K562 (cell line): ENCODE results near the gene SCARF1. TPM values are rescaled to one million over a fixed set of nuclear protein-coding genes. Genes with fewer than 3 reads are reported as not detected.

ENCODE experiments used
- BRF1 ChIP-seq: IDR thresholded peaks from 3 replicates; pipeline ENCODE4 v1.6.1; 2011; ENCODE audit warnings: borderline replicate concordance, mild to moderate bottlenecking; ENCODE audit not compliant: insufficient read length; ENCODE audit errors: extremely low read depth
- CC2D1A ChIP-seq: fragments of 450-650 bp; IDR thresholded peaks from 2 replicates; pipeline ENCODE4 v1.6.1; 2017; ENCODE audit warnings: mild to moderate bottlenecking
- ETS2 ChIP-seq: IDR thresholded peaks from 2 replicates; pipeline ENCODE4 v1.6.1; 2016; ENCODE audit warnings: borderline replicate concordance, missing genetic modification characterization, mild to moderate bottlenecking, moderate library complexity, missing compliant biosample characterization; ENCODE audit not compliant: poor library complexity, severe bottlenecking
- FUS ChIP-seq: fragments of 200-400 bp; formaldehyde crosslinking; optimal IDR thresholded peaks from 2 replicates; pipeline ENCODE3; 2017; ENCODE audit warnings: low read depth, low read length
- NR2C1 ChIP-seq, 2 experiments: fragments of 450-650 bp; IDR thresholded peaks; 2 replicates each; pipeline ENCODE4 v1.6.1; 2017; ENCODE audit warnings: mild to moderate bottlenecking in 2 of 2, antibody characterized with exemption in 1 of 2, inconsistent platforms in 1 of 2, missing compliant biosample characterization in 1 of 2, missing genetic modification characterization in 1 of 2
- PHTF2 ChIP-seq: fragments of 250-450 bp; sonication (Bioruptor Pico); IDR thresholded peaks from 2 replicates; pipeline ENCODE4 v1.5.0; 2021; ENCODE audit warnings: mild to moderate bottlenecking
- PRPF4 ChIP-seq: fragments of 200-400 bp; formaldehyde crosslinking; IDR thresholded peaks from one replicate; pipeline ENCODE4 v1.6.1; 2017; ENCODE audit warnings: low read length, low read depth, mild to moderate bottlenecking; ENCODE audit not compliant: insufficient read depth, poor library complexity, severe bottlenecking
- SAFB ChIP-seq: fragments of 200-400 bp; formaldehyde crosslinking; IDR thresholded peaks from 2 replicates; pipeline ENCODE4 v1.6.1; 2017; ENCODE audit warnings: low read depth, low read length, borderline replicate concordance
- SMARCC2 ChIP-seq: fragments of 450-650 bp; IDR thresholded peaks from 2 replicates; pipeline ENCODE4 v1.6.1; 2017; ENCODE audit warnings: antibody characterized with exemption, moderate library complexity, mild to moderate bottlenecking, low read depth
- SRF ChIP-seq, 2 experiments: fragments of 250-450, 450-650 bp in 1 of 2; sonication (Bioruptor Pico) in 1 of 2; sonication (generic) in 1 of 2; formaldehyde crosslinking; IDR thresholded peaks; 2 replicates each; pipeline versions ENCODE4 v1.5.0 to v1.5.1; 2020 to 2022; ENCODE audit warnings: mild to moderate bottlenecking in 1 of 2, missing genetic modification reagents in 1 of 2
- SRSF3 ChIP-seq: fragments of 200-400 bp; formaldehyde crosslinking; IDR thresholded peaks from 2 replicates; pipeline ENCODE4 v1.6.1; 2016; ENCODE audit warnings: mild to moderate bottlenecking, low read length, moderate library complexity; ENCODE audit not compliant: insufficient read depth
- TEAD1 ChIP-seq, 2 experiments: fragments of 450-650 bp in 1 of 2; sonication (generic) in 1 of 2; formaldehyde crosslinking; IDR thresholded peaks; 2 replicates each; pipeline versions ENCODE4 v1.4.0 to v1.8.0; 2020 to 2022; ENCODE audit warnings: mild to moderate bottlenecking in 2 of 2, missing genetic modification reagents in 1 of 2
- XRCC5 ChIP-seq: fragments of 200-400 bp; formaldehyde crosslinking; IDR thresholded peaks from 2 replicates; pipeline ENCODE4 v1.6.1; 2017; ENCODE audit warnings: low read depth, mild to moderate bottlenecking, low read length
- ZNF133 ChIP-seq: fragments of 250-450 bp; sonication (Bioruptor Pico); IDR thresholded peaks from 2 replicates; pipeline ENCODE4 v1.4.0; 2020; ENCODE audit warnings: mild to moderate bottlenecking
- ZNF212 ChIP-seq: fragments of 450-650 bp; formaldehyde crosslinking; IDR thresholded peaks from 2 replicates; pipeline ENCODE4 v1.4.0; 2020; ENCODE audit warnings: mild to moderate bottlenecking
- ZNF347 ChIP-seq: fragments of 450-650 bp; formaldehyde crosslinking; IDR thresholded peaks from 2 replicates; pipeline ENCODE4 v1.4.0; 2020; ENCODE audit warnings: low read depth, mild to moderate bottlenecking, moderate library complexity
- polyA plus RNA-seq, 8 experiments: library from polyadenylated mRNA; depleted of rRNA in 4 of 8; stranded (reverse) in 5 of 8; unstranded in 3 of 8; fragments of >200 nt; fragmentation: Nextera tagmentation in 2 of 8; fragmentation: Illumina TruSeq in 1 of 8; extraction: Ambion mirVana in 2 of 8; extraction: Trizol in 1 of 8; gene quantifications; 2 replicates each; pipeline versions ENCODE4 v1.2.1 to v1.2.3, GENCODE V29; 2011 to 2014; ENCODE audit warnings: inconsistent platforms in 1 of 8, missing spikeins in 1 of 8
- total RNA-seq, 7 experiments: library from RNA; depleted of rRNA in 6 of 7; stranded (reverse); fragments of >200 nt in 6 of 7; fragmentation: Illumina TruSeq in 2 of 7; extraction: Trizol in 2 of 7; gene quantifications; 2 replicates each; pipeline versions ENCODE4 v1.2.1 to v1.2.3, GENCODE V29; 2011 to 2021; ENCODE audit warnings: low replicate concordance in 1 of 7
- TF ChIP-seq, protein P1 (sequence below): fragments of 250-450 bp; sonication (Bioruptor Pico); IDR thresholded peaks from 2 replicates; pipeline ENCODE4 v1.5.1; 2021; ENCODE audit warnings: mild to moderate bottlenecking
- TF ChIP-seq, protein P2 (sequence below): fragments of 250-450 bp; sonication (Bioruptor Pico); IDR thresholded peaks from 2 replicates; pipeline ENCODE4 v1.9.0; 2021; ENCODE audit warnings: mild to moderate bottlenecking
- TF ChIP-seq, protein P3 (sequence below): sonication (generic); formaldehyde crosslinking; IDR thresholded peaks from 2 replicates; pipeline ENCODE4 v1.8.0; 2022; ENCODE audit warnings: missing genetic modification reagents, mild to moderate bottlenecking, borderline replicate concordance

Gene SCARF1
- total and polyA plus RNA-seq, 9 of the 15 experiments (the other 6 are each of a cell fraction or from before 2014, with no cell fraction given): 0.04 to 2.1 (median 0.63) TPM

DNA sequence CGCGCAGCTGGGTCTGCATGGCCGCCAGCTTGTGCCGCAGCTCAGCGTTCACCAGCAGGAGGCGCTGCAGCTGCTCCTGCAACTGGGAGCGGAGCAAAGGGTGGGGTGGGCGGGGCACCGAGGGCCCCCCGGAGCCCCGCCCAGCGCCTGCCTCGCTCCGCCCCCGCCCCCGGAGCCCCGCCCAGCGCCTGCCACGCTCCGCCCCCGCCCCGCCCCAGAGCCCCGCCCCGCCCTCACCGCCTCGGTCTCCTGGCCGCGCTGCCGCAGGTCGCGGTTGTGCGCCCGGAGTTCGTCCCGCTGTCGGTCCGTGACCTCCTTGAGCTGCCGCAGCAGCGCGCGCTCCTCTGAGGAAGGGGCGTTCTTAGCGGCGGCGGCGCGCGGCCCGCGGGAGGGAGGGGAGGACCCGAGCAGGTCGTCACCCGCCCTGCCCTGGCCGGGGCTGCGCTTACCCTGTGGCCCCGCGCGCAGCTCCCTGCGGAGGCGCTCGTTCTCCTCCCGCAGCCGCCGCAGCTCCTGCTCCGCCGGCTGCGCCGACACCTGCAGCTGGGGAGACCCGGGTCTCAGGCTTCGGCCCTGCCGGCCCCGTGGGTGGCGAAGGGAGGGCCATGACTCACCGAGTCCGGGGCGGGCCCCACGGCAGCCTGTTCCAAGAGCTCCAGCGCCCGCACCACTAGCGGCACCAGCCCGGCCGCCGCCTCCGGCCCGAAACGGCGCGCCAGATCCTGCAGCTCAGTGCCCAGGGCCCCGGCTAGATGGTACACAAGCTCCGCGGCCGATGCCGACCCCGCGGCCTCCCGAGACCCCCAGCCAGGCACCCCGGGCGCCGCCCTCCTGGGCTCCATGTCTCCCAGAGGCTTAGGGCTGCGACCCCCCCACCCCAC, 3.7 kb upstream of the SCARF1 start (continued):
- TF ChIP-seq SRF (CRISPR knock-in tag; IDR thresholded peaks at IDR 0.05) (no peak), TEAD1 (CRISPR knock-in tag; IDR thresholded peaks at IDR 0.05) (no peak), SMARCC2 (no peak), PRPF4 (no peak), NR2C1 (IDR thresholded peaks at IDR 0.05) (no peak), NR2C1 (tag; IDR thresholded peaks at IDR 0.05) (no peak), ZNF347 (CRISPR knock-in tag) (no peak), ZNF212 (no peak), BRF1 (no peak), PHTF2 (CRISPR knock-in tag) (no peak), SRSF3 (no peak), FUS (peak; percentile 83), ETS2 (tag) (no peak), CC2D1A (no peak), XRCC5 (peak; percentile 67; the same call in 1 of the 2 replicates), SAFB (no peak), ZNF133 (CRISPR knock-in tag) (no peak)
- TF ChIP-seq, protein P1, sequence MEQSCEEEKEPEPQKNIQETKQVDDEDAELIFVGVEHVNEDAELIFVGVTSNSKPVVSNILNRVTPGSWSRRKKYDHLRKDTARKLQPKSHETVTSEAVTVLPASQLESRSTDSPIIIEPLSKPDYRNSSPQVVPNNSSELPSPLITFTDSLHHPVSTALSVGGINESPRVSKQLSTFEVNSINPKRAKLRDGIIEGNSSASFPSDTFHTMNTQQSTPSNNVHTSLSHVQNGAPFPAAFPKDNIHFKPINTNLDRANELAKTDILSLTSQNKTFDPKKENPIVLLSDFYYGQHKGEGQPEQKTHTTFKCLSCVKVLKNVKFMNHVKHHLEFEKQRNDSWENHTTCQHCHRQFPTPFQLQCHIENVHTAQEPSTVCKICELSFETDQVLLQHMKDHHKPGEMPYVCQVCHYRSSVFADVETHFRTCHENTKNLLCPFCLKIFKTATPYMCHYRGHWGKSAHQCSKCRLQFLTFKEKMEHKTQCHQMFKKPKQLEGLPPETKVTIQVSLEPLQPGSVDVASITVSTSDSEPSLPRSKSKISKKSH (CRISPR knock-in tag): no peak
- TF ChIP-seq, protein P2, sequence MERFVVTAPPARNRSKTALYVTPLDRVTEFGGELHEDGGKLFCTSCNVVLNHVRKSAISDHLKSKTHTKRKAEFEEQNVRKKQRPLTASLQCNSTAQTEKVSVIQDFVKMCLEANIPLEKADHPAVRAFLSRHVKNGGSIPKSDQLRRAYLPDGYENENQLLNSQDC (CRISPR knock-in tag): no peak
- TF ChIP-seq, protein P3, sequence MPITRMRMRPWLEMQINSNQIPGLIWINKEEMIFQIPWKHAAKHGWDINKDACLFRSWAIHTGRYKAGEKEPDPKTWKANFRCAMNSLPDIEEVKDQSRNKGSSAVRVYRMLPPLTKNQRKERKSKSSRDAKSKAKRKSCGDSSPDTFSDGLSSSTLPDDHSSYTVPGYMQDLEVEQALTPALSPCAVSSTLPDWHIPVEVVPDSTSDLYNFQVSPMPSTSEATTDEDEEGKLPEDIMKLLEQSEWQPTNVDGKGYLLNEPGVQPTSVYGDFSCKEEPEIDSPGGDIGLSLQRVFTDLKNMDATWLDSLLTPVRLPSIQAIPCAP (CRISPR knock-in tag): no peak
